ENCODE measurements around the gene TEAD4. TPM values are rescaled to one million over a fixed set of nuclear protein-coding genes. Genes with fewer than 3 reads are reported as not detected.
A peak's percentile ranks its signal among the peaks of the same experiment; 100 is the strongest.

The TEAD4 gene
- total RNA-seq, 1 donor from 2014 or later, result 8.8 TPM

GRCh38 chr12:2944401-2945047 is 14.7 kb upstream of the TEAD4 start:
- Mint-ChIP-seq H3K27me3 (ENCODE audit: insufficient read depth, low read depth) (peaks cover 8% of the 10 kb centered on the region), H3K4me1 (no peaks in the 10 kb centered on the region), H3K9me3 (no peaks in the 10 kb centered on the region), H3K27ac (peak overlapping the region; percentile 4), H3K36me3 (peaks cover 5% of the 10 kb centered on the region), H3K4me3 (no peak overlapping the region)
- Histone ChIP-seq H3K4me2 (no peak overlapping the region), H3K9ac (no peak overlapping the region), H4K20me1 (ENCODE audit: low read depth) (no peaks in the 10 kb centered on the region), H3K4me1 (no peaks in the 10 kb centered on the region), H3K4me3 (no peak overlapping the region), H3K27ac (no peak overlapping the region), H3K36me3 (no peaks in the 10 kb centered on the region), H3K79me2 (ENCODE audit: low read depth) (no peaks in the 10 kb centered on the region), H3K27me3 (no peaks in the 10 kb centered on the region), H3F3A (ENCODE audit: low read depth) (peaks cover 6% of the 10 kb centered on the region), H2AFZ (replicated peaks) (peak overlapping the region; percentile 74), H3K9me3 (ENCODE audit: low read depth) (no peaks in the 10 kb centered on the region)
- TF ChIP-seq EZH2phosphoT487 (IDR thresholded peaks at IDR 0.05) (no peak), EZH2 (IDR thresholded peaks at IDR 0.05) (no peak), CTCF (IDR thresholded peaks at IDR 0.05) (peak; percentile 90)
- peak; percentile 73 for DNase-seq (ENCODE audit: low spot score)

GRCh38 chr12:2949411-2949810 is 9.8 kb upstream of the TEAD4 start:
- H3F3A ChIP-seq (ENCODE audit: low read depth), result peaks cover 1% of the 10 kb centered on the region
- H3K36me3 Mint-ChIP-seq, result no peaks in the 10 kb centered on the region
- no peaks in the 10 kb centered on the region for H3K79me2 ChIP-seq (ENCODE audit: low read depth)
- DNase-seq (ENCODE audit: low spot score), result no peak
- no peaks in the 10 kb centered on the region for H4K20me1 ChIP-seq (ENCODE audit: low read depth)
- no peaks in the 10 kb centered on the region for H3K9me3 ChIP-seq (ENCODE audit: low read depth)
- no peaks in the 10 kb centered on the region for H3K36me3 ChIP-seq
- no peak overlapping the region for H3K9ac ChIP-seq
- H3K4me3 ChIP-seq, result no peak overlapping the region
- H3K4me1 ChIP-seq, result no peaks in the 10 kb centered on the region
- peaks cover 8% of the 10 kb centered on the region for H3K27me3 Mint-ChIP-seq (ENCODE audit: insufficient read depth, low read depth)
- H3K27me3 ChIP-seq, result no peaks in the 10 kb centered on the region
- H3K4me1 Mint-ChIP-seq, result no peaks in the 10 kb centered on the region
- no peak overlapping the region for H3K4me3 Mint-ChIP-seq
- H3K9me3 Mint-ChIP-seq, result no peaks in the 10 kb centered on the region
- no peak for TF ChIP-seq CTCF (IDR thresholded peaks at IDR 0.05)
- no peak for TF ChIP-seq EZH2 (IDR thresholded peaks at IDR 0.05)
- TF ChIP-seq EZH2phosphoT487 (IDR thresholded peaks at IDR 0.05), result no peak
- H3K4me2 ChIP-seq, result no peak overlapping the region
- no peak overlapping the region for H2AFZ ChIP-seq (replicated peaks)
- H3K27ac ChIP-seq, result no peak overlapping the region
- no peak overlapping the region for H3K27ac Mint-ChIP-seq

- no peaks in the 10 kb centered on the region for H3K36me3 ChIP-seq
- no peak overlapping the region for H3K4me2 ChIP-seq
- TF ChIP-seq CTCF (IDR thresholded peaks at IDR 0.05), result no peak
- no peak for TF ChIP-seq EZH2 (IDR thresholded peaks at IDR 0.05)
- TF ChIP-seq EZH2phosphoT487 (IDR thresholded peaks at IDR 0.05), result no peak
- no peaks in the 10 kb centered on the region for H3K9me3 Mint-ChIP-seq
- peaks cover 8% of the 10 kb centered on the region for H3K4me1 ChIP-seq
- peaks cover 6% of the 10 kb centered on the region for H3K79me2 ChIP-seq (ENCODE audit: low read depth)
- H3K27ac ChIP-seq, result no peak overlapping the region
- no peaks in the 10 kb centered on the region for H3K9me3 ChIP-seq (ENCODE audit: low read depth)
- no peak overlapping the region for H3K4me3 Mint-ChIP-seq
- no peak overlapping the region for H2AFZ ChIP-seq (replicated peaks)
- DNase-seq (ENCODE audit: low spot score), result no peak
- peaks cover 25% of the 10 kb centered on the region for H3F3A ChIP-seq (ENCODE audit: low read depth)
- no peak overlapping the region for H3K4me3 ChIP-seq
- peaks cover 15% of the 10 kb centered on the region for H3K4me1 Mint-ChIP-seq
- H3K36me3 Mint-ChIP-seq, result no peaks in the 10 kb centered on the region
- H4K20me1 ChIP-seq (ENCODE audit: low read depth), result peaks cover 8% of the 10 kb centered on the region
- no peak overlapping the region for H3K9ac ChIP-seq
- no peak overlapping the region for H3K27ac Mint-ChIP-seq
- H3K27me3 ChIP-seq, result peaks cover 32% of the 10 kb centered on the region
- peaks cover 22% of the 10 kb centered on the region for H3K27me3 Mint-ChIP-seq (ENCODE audit: insufficient read depth, low read depth)
These were observed 3.3 kb upstream of the TEAD4 start for GRCh38 chr12:2955888-2956287.

Measured in neural progenitor cell (in vitro differentiated cells).